ENCODE data around the gene TM2D1.

DNA sequence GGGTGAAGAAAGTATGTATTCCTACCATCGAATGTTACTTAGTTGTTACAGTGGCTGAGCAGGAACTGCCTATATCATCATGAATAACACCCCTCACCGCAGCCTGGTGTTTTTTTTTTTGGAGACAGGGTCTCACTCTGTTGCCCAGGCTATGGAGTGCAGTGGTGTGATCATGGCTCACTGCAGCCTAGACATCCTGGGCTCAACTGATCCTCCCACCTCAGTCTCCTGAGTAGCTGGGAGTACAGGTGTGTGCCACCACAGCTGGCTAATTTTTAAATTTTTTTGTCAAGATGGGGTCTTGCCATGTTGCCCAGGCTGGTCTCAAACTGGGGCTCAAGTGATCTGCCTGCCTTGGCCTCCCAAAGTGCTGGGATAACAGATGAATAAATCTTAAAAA lies 24.6 kb upstream of the TM2D1 start:
- TF ChIP-seq, protein P1, sequence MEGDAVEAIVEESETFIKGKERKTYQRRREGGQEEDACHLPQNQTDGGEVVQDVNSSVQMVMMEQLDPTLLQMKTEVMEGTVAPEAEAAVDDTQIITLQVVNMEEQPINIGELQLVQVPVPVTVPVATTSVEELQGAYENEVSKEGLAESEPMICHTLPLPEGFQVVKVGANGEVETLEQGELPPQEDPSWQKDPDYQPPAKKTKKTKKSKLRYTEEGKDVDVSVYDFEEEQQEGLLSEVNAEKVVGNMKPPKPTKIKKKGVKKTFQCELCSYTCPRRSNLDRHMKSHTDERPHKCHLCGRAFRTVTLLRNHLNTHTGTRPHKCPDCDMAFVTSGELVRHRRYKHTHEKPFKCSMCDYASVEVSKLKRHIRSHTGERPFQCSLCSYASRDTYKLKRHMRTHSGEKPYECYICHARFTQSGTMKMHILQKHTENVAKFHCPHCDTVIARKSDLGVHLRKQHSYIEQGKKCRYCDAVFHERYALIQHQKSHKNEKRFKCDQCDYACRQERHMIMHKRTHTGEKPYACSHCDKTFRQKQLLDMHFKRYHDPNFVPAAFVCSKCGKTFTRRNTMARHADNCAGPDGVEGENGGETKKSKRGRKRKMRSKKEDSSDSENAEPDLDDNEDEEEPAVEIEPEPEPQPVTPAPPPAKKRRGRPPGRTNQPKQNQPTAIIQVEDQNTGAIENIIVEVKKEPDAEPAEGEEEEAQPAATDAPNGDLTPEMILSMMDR (IDR thresholded peaks at IDR 0.05; ENCODE audit: low read depth, low read length, poor library complexity, severe bottlenecking): no peak
- TF ChIP-seq EZH2phosphoT487 (IDR thresholded peaks at IDR 0.05; ENCODE audit: borderline replicate concordance, low read length): no peak
